ENCODE data around the gene PHGDH. TPM values are rescaled to one million over a fixed set of nuclear protein-coding genes. Genes with fewer than 3 reads are reported as not detected.
"Not testable (repeated sequence)": the region's sequence is repeated elsewhere in the genome, so short reads cannot be mapped to it uniquely, and the experiment has no call there.

PHGDH gene
- total RNA-seq, 1 donor from 2014 or later, result 61.7 TPM

DNA sequence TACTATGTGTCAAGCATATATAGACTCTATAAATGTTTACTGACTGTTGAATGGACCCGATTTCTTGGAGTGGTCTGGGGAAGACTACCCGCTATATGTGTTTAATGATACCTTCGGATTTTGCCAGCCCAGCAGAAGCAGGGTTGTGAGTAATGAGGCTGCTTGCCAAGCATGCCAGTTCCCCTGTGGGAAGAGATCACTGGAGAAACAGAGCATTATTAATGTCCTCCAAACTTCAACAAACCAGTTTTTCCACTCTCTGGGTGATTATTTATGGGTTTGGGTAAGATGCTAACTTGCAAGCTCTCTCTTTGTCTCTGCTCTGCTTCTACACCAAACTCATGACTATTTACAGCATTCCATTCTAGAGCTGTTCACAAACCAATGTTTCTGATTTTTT, 25.1 kb upstream of the PHGDH start:
- Histone ChIP-seq H3K36me3 (no peaks in the 10 kb centered on the region), H3K4me3 (no peak overlapping the region), H3K9me3 (no peaks in the 10 kb centered on the region), H3K27me3 (no peaks in the 10 kb centered on the region), H3K27ac (no peak overlapping the region), H3K4me1 (no peaks in the 10 kb centered on the region)
- no peak for DNase-seq (ENCODE audit: low spot score in 2 of 2)
- intact Hi-C loops (cut with DNase I), result no loop called here
- TF ChIP-seq, protein P1, sequence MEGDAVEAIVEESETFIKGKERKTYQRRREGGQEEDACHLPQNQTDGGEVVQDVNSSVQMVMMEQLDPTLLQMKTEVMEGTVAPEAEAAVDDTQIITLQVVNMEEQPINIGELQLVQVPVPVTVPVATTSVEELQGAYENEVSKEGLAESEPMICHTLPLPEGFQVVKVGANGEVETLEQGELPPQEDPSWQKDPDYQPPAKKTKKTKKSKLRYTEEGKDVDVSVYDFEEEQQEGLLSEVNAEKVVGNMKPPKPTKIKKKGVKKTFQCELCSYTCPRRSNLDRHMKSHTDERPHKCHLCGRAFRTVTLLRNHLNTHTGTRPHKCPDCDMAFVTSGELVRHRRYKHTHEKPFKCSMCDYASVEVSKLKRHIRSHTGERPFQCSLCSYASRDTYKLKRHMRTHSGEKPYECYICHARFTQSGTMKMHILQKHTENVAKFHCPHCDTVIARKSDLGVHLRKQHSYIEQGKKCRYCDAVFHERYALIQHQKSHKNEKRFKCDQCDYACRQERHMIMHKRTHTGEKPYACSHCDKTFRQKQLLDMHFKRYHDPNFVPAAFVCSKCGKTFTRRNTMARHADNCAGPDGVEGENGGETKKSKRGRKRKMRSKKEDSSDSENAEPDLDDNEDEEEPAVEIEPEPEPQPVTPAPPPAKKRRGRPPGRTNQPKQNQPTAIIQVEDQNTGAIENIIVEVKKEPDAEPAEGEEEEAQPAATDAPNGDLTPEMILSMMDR (IDR thresholded peaks at IDR 0.05), result no peak

DNA sequence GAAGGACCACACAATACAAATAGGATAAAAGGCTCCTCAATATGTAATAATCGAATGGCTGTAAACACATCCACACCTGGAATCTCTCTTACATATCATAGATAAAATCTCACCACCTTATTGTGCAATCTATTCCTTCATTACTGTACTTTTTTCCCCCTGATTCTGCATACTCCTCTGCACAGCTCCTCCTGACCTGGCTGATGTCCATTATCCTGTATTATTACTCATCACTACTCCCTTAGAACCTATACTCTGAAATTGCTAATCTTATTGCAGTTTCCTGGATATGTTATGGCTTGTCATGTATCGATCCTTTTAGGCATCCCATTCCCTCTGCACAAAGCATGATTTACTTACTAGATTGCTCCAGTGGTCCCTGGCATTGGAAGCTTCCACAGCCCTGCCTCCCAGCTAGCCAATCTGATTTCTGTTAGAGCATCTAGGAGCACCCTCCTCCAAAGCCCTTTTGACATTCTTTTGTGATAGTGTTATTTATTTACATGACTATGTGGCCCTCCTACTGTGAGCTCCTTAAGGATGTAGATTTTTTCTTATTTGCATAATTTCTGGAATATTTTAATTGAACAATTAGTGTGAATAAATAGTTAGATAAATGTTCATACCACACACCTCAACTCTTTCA, 24.2 kb upstream of the PHGDH start:
- Histone ChIP-seq H3K36me3 (no peaks in the 10 kb centered on the region), H3K27ac (no peak overlapping the region), H3K9me3 (no peaks in the 10 kb centered on the region), H3K4me3 (no peak overlapping the region), H3K27me3 (no peaks in the 10 kb centered on the region), H3K4me1 (no peaks in the 10 kb centered on the region)
- DNase-seq (ENCODE audit: low spot score in 2 of 2), result no peak
- intact Hi-C loops (cut with DNase I), result no loop called here
- TF ChIP-seq, protein P1 (IDR thresholded peaks at IDR 0.05), result no peak

DNA sequence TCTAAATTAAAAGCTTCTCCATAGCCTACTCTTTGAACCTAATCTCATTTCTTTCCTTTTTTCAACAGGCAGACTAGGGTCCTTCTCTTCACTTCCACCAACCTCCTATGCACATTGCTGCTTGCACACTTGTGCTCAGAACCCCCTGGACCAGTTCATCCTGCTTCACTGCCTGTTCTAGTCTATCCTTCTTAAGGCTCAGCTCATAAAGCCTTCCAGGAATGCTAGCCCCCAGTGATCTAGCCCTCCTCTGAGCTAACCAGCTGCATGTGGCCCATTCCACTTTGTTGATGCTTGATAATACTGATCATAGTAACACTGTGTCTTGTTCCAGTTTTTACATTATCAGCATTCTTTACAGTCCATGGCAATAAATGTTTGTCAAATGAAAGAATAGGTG, 22.9 kb upstream of the PHGDH start:
- H3K27me3 ChIP-seq, result no peaks in the 10 kb centered on the region
- H3K27ac ChIP-seq, result no peak overlapping the region
- TF ChIP-seq, protein P1 (IDR thresholded peaks at IDR 0.05), result no peak
- H3K9me3 ChIP-seq, result no peaks in the 10 kb centered on the region
- no peaks in the 10 kb centered on the region for H3K4me1 ChIP-seq
- no peak for DNase-seq (ENCODE audit: low spot score in 2 of 2)
- no peaks in the 10 kb centered on the region for H3K36me3 ChIP-seq
- H3K4me3 ChIP-seq, result no peak overlapping the region
- intact Hi-C loops (cut with DNase I), result no loop called here

DNA sequence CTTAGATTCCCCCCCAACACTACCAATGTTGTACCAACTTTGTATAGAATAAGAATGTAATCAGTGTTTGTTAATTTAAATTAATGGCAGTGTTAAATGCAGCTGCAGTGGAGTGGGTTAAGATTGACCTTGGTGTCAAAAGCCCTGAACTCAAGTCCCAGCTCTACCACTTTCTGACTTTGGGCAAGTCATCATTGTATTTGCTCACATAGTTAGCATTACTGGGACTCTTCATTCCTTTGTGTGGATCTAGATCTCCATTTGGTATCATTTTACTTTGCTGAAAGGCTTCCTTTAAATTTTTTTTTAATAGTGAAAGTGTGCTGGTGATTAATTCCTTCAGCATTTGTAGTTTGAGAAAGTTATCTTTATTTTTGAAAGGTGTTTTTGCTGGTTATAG, 22.2 kb upstream of the PHGDH start:
- no peaks in the 10 kb centered on the region for H3K27me3 ChIP-seq
- no peak for DNase-seq (ENCODE audit: low spot score in 2 of 2)
- no peaks in the 10 kb centered on the region for H3K36me3 ChIP-seq
- no peaks in the 10 kb centered on the region for H3K9me3 ChIP-seq
- H3K4me1 ChIP-seq, result no peaks in the 10 kb centered on the region
- no peak overlapping the region for H3K27ac ChIP-seq
- intact Hi-C loops (cut with DNase I), result no loop called here
- no peak overlapping the region for H3K4me3 ChIP-seq
- TF ChIP-seq, protein P1 (IDR thresholded peaks at IDR 0.05), result no peak

DNA sequence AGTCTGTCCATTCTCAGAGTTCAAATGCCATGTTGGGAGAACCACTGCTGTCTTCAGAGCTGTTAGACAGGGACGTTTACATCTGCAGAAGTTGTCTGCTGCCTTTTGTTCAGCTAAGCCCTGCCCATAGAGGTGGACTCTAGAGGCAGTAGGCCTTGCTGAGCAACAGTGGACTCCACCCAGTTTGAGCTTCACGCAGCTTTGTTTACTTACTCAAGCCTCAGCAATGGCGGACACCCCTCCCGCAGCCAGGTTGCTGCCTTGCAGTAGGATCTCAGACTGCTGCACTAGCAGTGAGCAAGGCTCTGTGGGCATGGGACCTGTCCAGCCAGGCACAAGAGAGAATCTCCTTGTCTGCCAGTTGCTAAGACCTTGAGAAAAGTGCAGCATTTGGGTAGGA, 14.9 kb upstream of the PHGDH start:
- H3K4me3 ChIP-seq; intact Hi-C loops (cut with DNase I); H3K27ac ChIP-seq; H3K36me3 ChIP-seq; DNase-seq (ENCODE audit: low spot score in 2 of 2); H3K4me1 ChIP-seq; H3K9me3 ChIP-seq; H3K27me3 ChIP-seq: not testable (repeated sequence)

DNA sequence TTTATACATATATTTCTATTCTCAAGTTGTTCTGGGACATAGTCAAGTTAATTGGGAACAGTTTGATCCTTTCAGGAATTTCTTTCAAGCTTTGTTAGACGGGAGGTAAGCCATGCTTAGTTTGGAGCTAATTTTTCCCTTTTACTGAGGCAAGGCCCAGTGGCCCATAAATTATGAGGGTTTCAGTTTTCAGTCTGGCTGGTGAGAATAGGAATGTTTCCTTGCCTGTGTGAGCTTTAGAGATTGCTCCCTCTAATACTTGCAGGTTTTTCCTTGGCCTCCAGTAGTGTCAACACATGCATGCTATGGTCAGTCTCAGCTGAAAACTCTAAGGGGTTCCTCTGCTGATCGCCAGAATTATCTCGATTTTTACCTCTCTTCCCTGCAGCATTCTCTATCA, 14.1 kb upstream of the PHGDH start:
- Histone ChIP-seq H3K4me1 (no peaks in the 10 kb centered on the region), H3K4me3 (no peak overlapping the region), H3K27me3 (no peaks in the 10 kb centered on the region), H3K36me3 (no peaks in the 10 kb centered on the region), H3K27ac (no peak overlapping the region), H3K9me3 (no peaks in the 10 kb centered on the region)
- TF ChIP-seq, protein P1 (IDR thresholded peaks at IDR 0.05), result no peak
- DNase-seq (ENCODE audit: low spot score in 2 of 2), result no peak
- intact Hi-C loops (cut with DNase I), result no loop called here
